SK-N-SH treated with all-trans-retinoic acid at 6 μM for 48 hours (cell line): ENCODE measurements around the gene GRK5.

Source experiments
- ATAC-seq: fragments of 200-7000 bp; cut with Tn5 transposase; 3 replicates; pipeline ENCODE4 v1.9.1; 2020; ENCODE audit warnings: mild to moderate bottlenecking, moderate library complexity
- BACH2 ChIP-seq: fragments of 250-450 bp; sonication (Bioruptor Pico); IDR thresholded peaks from 2 replicates; pipeline ENCODE4 v1.9.0; 2021; ENCODE audit warnings: mild to moderate bottlenecking, borderline replicate concordance
- CSDC2 ChIP-seq: fragments of 250-450 bp; sonication (Bioruptor Pico); IDR thresholded peaks from 2 replicates; pipeline ENCODE4 v1.5.0; 2020; ENCODE audit warnings: mild to moderate bottlenecking, moderate library complexity
- ESRRG ChIP-seq: fragments of 250-450 bp; sonication (Bioruptor Pico); IDR thresholded peaks from 2 replicates; pipeline ENCODE4 v1.6.1; 2021; ENCODE audit warnings: mild to moderate bottlenecking
- GLIS3 ChIP-seq: fragments of 250-450 bp; sonication (Bioruptor Pico); IDR thresholded peaks from 2 replicates; pipeline ENCODE4 v1.5.0; 2020; ENCODE audit warnings: mild to moderate bottlenecking, moderate library complexity
- ISL1 ChIP-seq: fragments of 250-450 bp; sonication (Bioruptor Pico); IDR thresholded peaks from 2 replicates; pipeline ENCODE4 v2.1.2; 2022; ENCODE audit warnings: mild to moderate bottlenecking, moderate library complexity
- OSR1 ChIP-seq: fragments of 250-450 bp; sonication (Bioruptor Pico); IDR thresholded peaks from 2 replicates; pipeline ENCODE4 v1.8.0; 2022; ENCODE audit warnings: moderate library complexity, mild to moderate bottlenecking, inconsistent platforms
- PATZ1 ChIP-seq: fragments of 250-450 bp; sonication (Bioruptor Pico); IDR thresholded peaks from 2 replicates; pipeline ENCODE4 v1.8.0; 2020; ENCODE audit warnings: mild to moderate bottlenecking, moderate library complexity, borderline replicate concordance
- POU6F1 ChIP-seq: fragments of 250-450 bp; sonication (Bioruptor Pico); IDR thresholded peaks from 2 replicates; pipeline ENCODE4 v1.8.0; 2021; ENCODE audit warnings: low read depth, mild to moderate bottlenecking, moderate library complexity, borderline replicate concordance
- PPARA ChIP-seq: fragments of 250-450 bp; sonication (Bioruptor Pico); IDR thresholded peaks from 2 replicates; pipeline ENCODE4 v1.5.0; 2020; ENCODE audit warnings: mild to moderate bottlenecking, borderline replicate concordance
- RARB ChIP-seq: fragments of 250-450 bp; sonication (Bioruptor Pico); IDR thresholded peaks from 2 replicates; pipeline ENCODE4 v1.8.0; 2021; ENCODE audit warnings: mild to moderate bottlenecking, moderate library complexity
- SNAI2 ChIP-seq: fragments of 250-450 bp; sonication (Bioruptor Pico); IDR thresholded peaks from 2 replicates; pipeline ENCODE4 v1.5.0; 2020; ENCODE audit warnings: mild to moderate bottlenecking, moderate library complexity
- TCF4 ChIP-seq: fragments of 250-450 bp; sonication (Bioruptor Pico); IDR thresholded peaks from 2 replicates; pipeline ENCODE4 v1.8.0; 2021; ENCODE audit warnings: mild to moderate bottlenecking, moderate library complexity, borderline replicate concordance
- TOX ChIP-seq: fragments of 250-450 bp; sonication (Bioruptor Pico); IDR thresholded peaks from 2 replicates; pipeline ENCODE4 v1.8.0; 2021; ENCODE audit warnings: mild to moderate bottlenecking, moderate library complexity, borderline replicate concordance
- ZC3H10 ChIP-seq: fragments of 250-450 bp; sonication (Bioruptor Pico); IDR thresholded peaks from 2 replicates; pipeline ENCODE4 v1.5.1; 2021; ENCODE audit warnings: mild to moderate bottlenecking, moderate library complexity
- ZFP3 ChIP-seq: fragments of 250-450 bp; sonication (Bioruptor Pico); IDR thresholded peaks from 2 replicates; pipeline ENCODE4 v1.5.0; 2020; ENCODE audit warnings: mild to moderate bottlenecking, moderate library complexity
- ZFP30 ChIP-seq: fragments of 450-650 bp; formaldehyde crosslinking; IDR thresholded peaks from 2 replicates; pipeline ENCODE4 v1.5.0; 2022; ENCODE audit warnings: mild to moderate bottlenecking, moderate library complexity
- ZNF565 ChIP-seq: fragments of 450-650 bp; formaldehyde crosslinking; conservative IDR thresholded peaks from 2 replicates; pipeline ENCODE4 v1.5.0; 2020; ENCODE audit warnings: low read depth, mild to moderate bottlenecking, moderate library complexity
- ZNF70 ChIP-seq: fragments of 450-650 bp; formaldehyde crosslinking; IDR thresholded peaks from 2 replicates; pipeline ENCODE4 v1.5.0; 2020; ENCODE audit warnings: mild to moderate bottlenecking, moderate library complexity
- ZNF8 ChIP-seq: fragments of 450-650 bp; formaldehyde crosslinking; IDR thresholded peaks from 2 replicates; pipeline ENCODE4 v1.5.0; 2020; ENCODE audit warnings: mild to moderate bottlenecking, moderate library complexity
- TF ChIP-seq, protein P1 (sequence below): fragments of 250-450 bp; sonication (Bioruptor Pico); IDR thresholded peaks from 2 replicates; pipeline ENCODE4 v1.5.1; 2020; ENCODE audit warnings: low read depth, mild to moderate bottlenecking, moderate library complexity
- TF ChIP-seq, protein P2 (sequence below): fragments of 250-450 bp; sonication (Bioruptor Pico); IDR thresholded peaks from 2 replicates; pipeline ENCODE4 v1.5.1; 2021; ENCODE audit warnings: mild to moderate bottlenecking, moderate library complexity
- TF ChIP-seq, protein P3 (sequence below): fragments of 250-450 bp; sonication (Bioruptor Pico); IDR thresholded peaks from 2 replicates; pipeline ENCODE4 v1.5.0; 2020; ENCODE audit warnings: mild to moderate bottlenecking, moderate library complexity

GRK5 gene

GRCh38 chr10:119443441-119443840 is 236.1 kb downstream of the GRK5 start:
- TF ChIP-seq, protein P1, sequence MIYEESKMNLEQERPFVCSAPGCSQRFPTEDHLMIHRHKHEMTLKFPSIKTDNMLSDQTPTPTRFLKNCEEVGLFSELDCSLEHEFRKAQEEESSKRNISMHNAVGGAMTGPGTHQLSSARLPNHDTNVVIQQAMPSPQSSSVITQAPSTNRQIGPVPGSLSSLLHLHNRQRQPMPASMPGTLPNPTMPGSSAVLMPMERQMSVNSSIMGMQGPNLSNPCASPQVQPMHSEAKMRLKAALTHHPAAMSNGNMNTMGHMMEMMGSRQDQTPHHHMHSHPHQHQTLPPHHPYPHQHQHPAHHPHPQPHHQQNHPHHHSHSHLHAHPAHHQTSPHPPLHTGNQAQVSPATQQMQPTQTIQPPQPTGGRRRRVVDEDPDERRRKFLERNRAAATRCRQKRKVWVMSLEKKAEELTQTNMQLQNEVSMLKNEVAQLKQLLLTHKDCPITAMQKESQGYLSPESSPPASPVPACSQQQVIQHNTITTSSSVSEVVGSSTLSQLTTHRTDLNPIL (CRISPR knock-in tag), result no peak
- no peak for TF ChIP-seq BACH2 (CRISPR knock-in tag)
- no peak for TF ChIP-seq SNAI2 (CRISPR knock-in tag)
- no peak for TF ChIP-seq ZFP3 (CRISPR knock-in tag)
- TF ChIP-seq PPARA, result no peak
- TF ChIP-seq, all 23 proteins: peak for 0
- ATAC-seq, result no peak

DNA sequence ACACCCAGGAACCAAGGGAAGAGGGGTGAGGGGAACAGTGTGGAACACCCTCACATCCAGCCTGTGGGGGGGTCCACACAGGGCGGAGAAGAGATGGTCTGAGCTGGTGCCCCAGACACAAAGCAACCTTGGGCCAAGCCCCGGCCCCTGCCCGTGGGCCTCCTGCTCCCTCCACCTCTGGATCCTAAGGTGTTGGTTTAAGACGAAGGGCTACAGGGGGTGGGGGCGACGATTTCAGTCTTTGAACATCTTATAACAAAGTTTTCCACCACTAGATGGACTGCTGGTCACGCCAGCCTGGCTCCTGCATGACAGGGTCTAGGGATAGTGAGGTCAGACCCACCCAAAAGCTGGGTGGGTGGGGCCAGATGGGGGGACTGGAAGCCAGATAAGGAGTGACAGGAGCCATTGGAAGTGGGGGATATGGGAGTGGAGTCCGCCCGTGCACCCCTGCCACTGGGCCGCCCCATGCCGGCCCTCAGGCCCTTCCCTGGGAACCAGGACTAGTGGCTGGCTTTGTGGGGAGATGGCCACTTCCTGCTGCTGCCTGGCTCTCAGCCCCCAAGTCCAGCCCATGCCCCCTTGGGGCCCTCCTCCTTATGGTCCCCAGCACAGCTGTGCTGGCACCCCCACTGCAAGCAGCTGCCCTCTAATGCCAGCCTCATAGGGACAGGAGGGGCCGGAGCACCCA is 236.7 kb downstream of the GRK5 start:
- TF ChIP-seq PATZ1 (CRISPR knock-in tag), result no peak
- TF ChIP-seq TOX (CRISPR knock-in tag), result no peak
- no peak for TF ChIP-seq ISL1 (CRISPR knock-in tag)
- TF ChIP-seq SNAI2 (CRISPR knock-in tag), result no peak
- TF ChIP-seq TCF4 (CRISPR knock-in tag), result no peak
- no peak for TF ChIP-seq POU6F1
- TF ChIP-seq GLIS3, result no peak
- no peak for TF ChIP-seq ZNF8 (CRISPR knock-in tag)
- no peak for TF ChIP-seq ZC3H10
- no peak for TF ChIP-seq ZFP30
- TF ChIP-seq, protein P2, sequence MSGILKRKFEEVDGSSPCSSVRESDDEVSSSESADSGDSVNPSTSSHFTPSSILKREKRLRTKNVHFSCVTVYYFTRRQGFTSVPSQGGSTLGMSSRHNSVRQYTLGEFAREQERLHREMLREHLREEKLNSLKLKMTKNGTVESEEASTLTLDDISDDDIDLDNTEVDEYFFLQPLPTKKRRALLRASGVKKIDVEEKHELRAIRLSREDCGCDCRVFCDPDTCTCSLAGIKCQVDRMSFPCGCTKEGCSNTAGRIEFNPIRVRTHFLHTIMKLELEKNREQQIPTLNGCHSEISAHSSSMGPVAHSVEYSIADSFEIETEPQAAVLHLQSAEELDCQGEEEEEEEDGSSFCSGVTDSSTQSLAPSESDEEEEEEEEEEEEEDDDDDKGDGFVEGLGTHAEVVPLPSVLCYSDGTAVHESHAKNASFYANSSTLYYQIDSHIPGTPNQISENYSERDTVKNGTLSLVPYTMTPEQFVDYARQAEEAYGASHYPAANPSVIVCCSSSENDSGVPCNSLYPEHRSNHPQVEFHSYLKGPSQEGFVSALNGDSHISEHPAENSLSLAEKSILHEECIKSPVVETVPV (CRISPR knock-in tag), result no peak
- TF ChIP-seq, protein P1 (CRISPR knock-in tag), result no peak
- TF ChIP-seq ESRRG (CRISPR knock-in tag), result no peak
- no peak for TF ChIP-seq ZNF70 (CRISPR knock-in tag)
- no peak for TF ChIP-seq OSR1
- no peak for TF ChIP-seq ZNF565
- no peak for TF ChIP-seq RARB (CRISPR knock-in tag)
- TF ChIP-seq PPARA, result no peak
- no peak for TF ChIP-seq CSDC2
- no peak for ATAC-seq

DNA sequence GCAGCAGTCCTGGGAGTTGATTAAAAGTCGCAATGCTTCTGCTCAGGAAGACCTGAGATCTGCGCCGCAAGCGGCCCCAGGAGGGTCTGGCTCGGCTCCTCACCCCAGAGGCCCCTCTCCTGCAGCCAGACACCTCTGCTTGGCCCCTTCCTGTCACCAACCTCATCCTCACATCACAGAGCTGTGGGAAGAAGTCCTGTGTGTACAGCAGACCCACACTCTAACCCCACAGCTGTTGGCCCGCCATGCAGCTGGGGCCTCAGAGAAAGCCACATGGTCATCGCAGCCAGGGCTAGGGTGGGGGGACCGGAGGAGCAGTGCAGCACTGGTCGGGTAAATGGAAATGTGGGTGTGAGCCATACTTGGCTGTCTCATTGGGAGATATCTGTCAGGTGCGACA is 237.5 kb downstream of the GRK5 start:
- ATAC-seq, result peak; percentile 9
- TF ChIP-seq TCF4 (CRISPR knock-in tag) (no peak), PPARA (no peak), ZNF70 (CRISPR knock-in tag) (no peak), ISL1 (CRISPR knock-in tag) (no peak), CSDC2 (no peak), ZC3H10 (no peak), ZFP3 (CRISPR knock-in tag) (no peak), POU6F1 (no peak), OSR1 (no peak), ESRRG (CRISPR knock-in tag) (no peak), TOX (CRISPR knock-in tag) (no peak)
- TF ChIP-seq, protein P2 (CRISPR knock-in tag), result no peak
- TF ChIP-seq, protein P3, sequence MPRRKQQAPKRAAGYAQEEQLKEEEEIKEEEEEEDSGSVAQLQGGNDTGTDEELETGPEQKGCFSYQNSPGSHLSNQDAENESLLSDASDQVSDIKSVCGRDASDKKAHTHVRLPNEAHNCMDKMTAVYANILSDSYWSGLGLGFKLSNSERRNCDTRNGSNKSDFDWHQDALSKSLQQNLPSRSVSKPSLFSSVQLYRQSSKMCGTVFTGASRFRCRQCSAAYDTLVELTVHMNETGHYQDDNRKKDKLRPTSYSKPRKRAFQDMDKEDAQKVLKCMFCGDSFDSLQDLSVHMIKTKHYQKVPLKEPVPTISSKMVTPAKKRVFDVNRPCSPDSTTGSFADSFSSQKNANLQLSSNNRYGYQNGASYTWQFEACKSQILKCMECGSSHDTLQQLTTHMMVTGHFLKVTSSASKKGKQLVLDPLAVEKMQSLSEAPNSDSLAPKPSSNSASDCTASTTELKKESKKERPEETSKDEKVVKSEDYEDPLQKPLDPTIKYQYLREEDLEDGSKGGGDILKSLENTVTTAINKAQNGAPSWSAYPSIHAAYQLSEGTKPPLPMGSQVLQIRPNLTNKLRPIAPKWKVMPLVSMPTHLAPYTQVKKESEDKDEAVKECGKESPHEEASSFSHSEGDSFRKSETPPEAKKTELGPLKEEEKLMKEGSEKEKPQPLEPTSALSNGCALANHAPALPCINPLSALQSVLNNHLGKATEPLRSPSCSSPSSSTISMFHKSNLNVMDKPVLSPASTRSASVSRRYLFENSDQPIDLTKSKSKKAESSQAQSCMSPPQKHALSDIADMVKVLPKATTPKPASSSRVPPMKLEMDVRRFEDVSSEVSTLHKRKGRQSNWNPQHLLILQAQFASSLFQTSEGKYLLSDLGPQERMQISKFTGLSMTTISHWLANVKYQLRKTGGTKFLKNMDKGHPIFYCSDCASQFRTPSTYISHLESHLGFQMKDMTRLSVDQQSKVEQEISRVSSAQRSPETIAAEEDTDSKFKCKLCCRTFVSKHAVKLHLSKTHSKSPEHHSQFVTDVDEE (CRISPR knock-in tag), result no peak
- TF ChIP-seq, protein P1 (CRISPR knock-in tag), result no peak
